GM23338 (cell line): ENCODE measurements around the gene SPATA13. TPM values are rescaled to one million over a fixed set of nuclear protein-coding genes. Genes with fewer than 3 reads are reported as not detected.

Source experiments
- ATAC-seq: fragments of 200-7000 bp; cut with Tn5 transposase; 3 replicates; pipeline ENCODE4 v1.9.1; 2020
- DNase-seq: peaks from one replicate; pipeline ENCODE4 v3.0.0-alpha.2; 2015; ENCODE audit warnings: low spot score
- H2AFZ ChIP-seq: fragments of 200-600 bp; sonication (generic); 2 replicates; pipeline ENCODE4 v1.8.0; 2016; ENCODE audit warnings: antibody characterized with exemption, mild to moderate bottlenecking, moderate library complexity
- H3F3A ChIP-seq: fragments of 200-600 bp; sonication (generic); replicated peaks from 2 replicates; pipeline ENCODE4 v1.8.0; 2017; ENCODE audit warnings: antibody characterized with exemption, mixed run types, low read depth
- H3K27ac ChIP-seq: fragments of 200-600 bp; sonication (generic); 2 replicates; pipeline ENCODE4 v1.6.1; 2016; ENCODE audit warnings: low read depth
- H3K27me3 ChIP-seq: fragments of 200-600 bp; sonication (generic); 2 replicates; pipeline ENCODE4 v1.8.0; 2016; ENCODE audit warnings: mild to moderate bottlenecking, mixed run types, moderate library complexity; ENCODE audit not compliant: insufficient read depth
- H3K36me3 ChIP-seq: fragments of 200-600 bp; sonication (generic); 2 replicates; pipeline ENCODE4 v1.8.0; 2016; ENCODE audit warnings: mild to moderate bottlenecking; ENCODE audit not compliant: insufficient read depth
- H3K4me1 ChIP-seq: fragments of 200-600 bp; sonication (generic); 2 replicates; pipeline ENCODE4 v1.8.0; 2016; ENCODE audit warnings: mild to moderate bottlenecking, moderate library complexity; ENCODE audit not compliant: insufficient read depth
- H3K4me2 ChIP-seq: fragments of 200-600 bp; sonication (generic); 2 replicates; pipeline ENCODE4 v1.7.1; 2017; ENCODE audit warnings: mixed run types
- H3K4me3 ChIP-seq: fragments of 200-600 bp; sonication (generic); 2 replicates; pipeline ENCODE4 v1.6.1; 2016; ENCODE audit warnings: mixed run types
- H3K79me2 ChIP-seq: fragments of 200-600 bp; sonication (generic); replicated peaks from 2 replicates; pipeline ENCODE4 v1.8.0; 2017; ENCODE audit warnings: mild to moderate bottlenecking; ENCODE audit not compliant: insufficient read depth
- H3K9me2 ChIP-seq: fragments of 200-600 bp; sonication (generic); 2 replicates; pipeline ENCODE4 v1.8.0; 2017; ENCODE audit not compliant: insufficient read depth
- H4K20me1 ChIP-seq: fragments of 200-600 bp; sonication (generic); replicated peaks from 2 replicates; pipeline ENCODE4 v1.8.0; 2017; ENCODE audit warnings: mild to moderate bottlenecking; ENCODE audit not compliant: insufficient read depth
- H3K27ac Mint-ChIP-seq: 2 replicates; pipeline ENCODE4 v1.8.0; 2020; ENCODE audit warnings: inconsistent platforms, mild to moderate bottlenecking, moderate library complexity, mixed read lengths
- H3K27me3 Mint-ChIP-seq: 3 replicates; pipeline ENCODE4 v1.8.0; 2022; ENCODE audit warnings: low read depth, mild to moderate bottlenecking, moderate library complexity, mixed read lengths, inconsistent platforms; ENCODE audit not compliant: insufficient read depth, poor library complexity
- H3K36me3 Mint-ChIP-seq: 3 replicates; pipeline ENCODE4 v1.8.0; 2021; ENCODE audit warnings: low read depth, mild to moderate bottlenecking, inconsistent platforms, moderate library complexity, mixed read lengths
- H3K4me1 Mint-ChIP-seq: 3 replicates; pipeline ENCODE4 v1.8.0; 2020; ENCODE audit warnings: mild to moderate bottlenecking, inconsistent platforms, mixed read lengths
- H3K4me3 Mint-ChIP-seq: 3 replicates; pipeline ENCODE4 v1.8.0; 2021; ENCODE audit warnings: moderate library complexity, mild to moderate bottlenecking, inconsistent platforms, mixed read lengths
- H3K9me3 Mint-ChIP-seq: 3 replicates; pipeline ENCODE4 v1.8.0; 2020; ENCODE audit warnings: moderate library complexity, mild to moderate bottlenecking, inconsistent platforms, mixed read lengths
- CREB1 ChIP-seq: fragments of 250-450 bp; sonication (Bioruptor Pico); IDR thresholded peaks from 2 replicates; pipeline ENCODE4 v1.5.0; 2020; ENCODE audit warnings: low read depth, mild to moderate bottlenecking, moderate library complexity
- EZH2phosphoT487 ChIP-seq: fragments of 200-600 bp; sonication (generic); IDR thresholded peaks from one replicate; pipeline ENCODE4 v1.8.1; 2018; ENCODE audit warnings: antibody characterized with exemption; ENCODE audit not compliant: unreplicated experiment
- NANOG ChIP-seq: IDR thresholded peaks from 2 replicates; pipeline ENCODE4 v1.6.1; 2016; ENCODE audit warnings: antibody characterized with exemption, borderline replicate concordance
- POLR2AphosphoS5 ChIP-seq: IDR thresholded peaks from 2 replicates; pipeline ENCODE4 v1.6.1; 2016; ENCODE audit warnings: antibody characterized with exemption, low read depth
- REST ChIP-seq: IDR thresholded peaks from one replicate; pipeline ENCODE4 v1.6.1; 2018; ENCODE audit warnings: antibody characterized with exemption; ENCODE audit not compliant: unreplicated experiment
- ZNF331 ChIP-seq: fragments of 250-450 bp; sonication (Bioruptor Pico); IDR thresholded peaks from 2 replicates; pipeline ENCODE4 v1.5.0; 2020; ENCODE audit warnings: low read depth, mild to moderate bottlenecking, moderate library complexity
- polyA plus RNA-seq: library from polyadenylated mRNA; unstranded; fragments of >200 nt; fragmentation: Nextera tagmentation; extraction: Ambion mirVana; gene quantifications from 2 replicates; pipeline ENCODE4 v1.2.1, GENCODE V29; 2016
- total RNA-seq: library from RNA; depleted of rRNA; stranded (reverse); fragments of >200 nt; shearing (Covaris generic); gene quantifications from 2 replicates; pipeline ENCODE4 v1.2.3, GENCODE V29; 2014
- TF ChIP-seq, protein P1 (sequence below): fragments of 250-450 bp; sonication (Bioruptor Pico); IDR thresholded peaks from 2 replicates; pipeline ENCODE4 v1.5.0; 2020; ENCODE audit warnings: mild to moderate bottlenecking, moderate library complexity
- TF ChIP-seq, protein P2 (sequence below), 2 experiments: fragments of 200-600 bp in 1 of 2; sonication (generic) in 1 of 2; conservative IDR thresholded peaks; 2 replicates each; pipeline versions ENCODE4 v1.5.1 to v1.6.1; 2016 to 2017; ENCODE audit warnings: antibody characterized with exemption in 2 of 2, low read depth in 2 of 2, mild to moderate bottlenecking in 2 of 2, moderate library complexity in 1 of 2

The SPATA13 gene
- total and polyA plus RNA-seq, 2 experiments from 2014 or later = 11.9 to 45.7 TPM

- TF ChIP-seq, protein P1, sequence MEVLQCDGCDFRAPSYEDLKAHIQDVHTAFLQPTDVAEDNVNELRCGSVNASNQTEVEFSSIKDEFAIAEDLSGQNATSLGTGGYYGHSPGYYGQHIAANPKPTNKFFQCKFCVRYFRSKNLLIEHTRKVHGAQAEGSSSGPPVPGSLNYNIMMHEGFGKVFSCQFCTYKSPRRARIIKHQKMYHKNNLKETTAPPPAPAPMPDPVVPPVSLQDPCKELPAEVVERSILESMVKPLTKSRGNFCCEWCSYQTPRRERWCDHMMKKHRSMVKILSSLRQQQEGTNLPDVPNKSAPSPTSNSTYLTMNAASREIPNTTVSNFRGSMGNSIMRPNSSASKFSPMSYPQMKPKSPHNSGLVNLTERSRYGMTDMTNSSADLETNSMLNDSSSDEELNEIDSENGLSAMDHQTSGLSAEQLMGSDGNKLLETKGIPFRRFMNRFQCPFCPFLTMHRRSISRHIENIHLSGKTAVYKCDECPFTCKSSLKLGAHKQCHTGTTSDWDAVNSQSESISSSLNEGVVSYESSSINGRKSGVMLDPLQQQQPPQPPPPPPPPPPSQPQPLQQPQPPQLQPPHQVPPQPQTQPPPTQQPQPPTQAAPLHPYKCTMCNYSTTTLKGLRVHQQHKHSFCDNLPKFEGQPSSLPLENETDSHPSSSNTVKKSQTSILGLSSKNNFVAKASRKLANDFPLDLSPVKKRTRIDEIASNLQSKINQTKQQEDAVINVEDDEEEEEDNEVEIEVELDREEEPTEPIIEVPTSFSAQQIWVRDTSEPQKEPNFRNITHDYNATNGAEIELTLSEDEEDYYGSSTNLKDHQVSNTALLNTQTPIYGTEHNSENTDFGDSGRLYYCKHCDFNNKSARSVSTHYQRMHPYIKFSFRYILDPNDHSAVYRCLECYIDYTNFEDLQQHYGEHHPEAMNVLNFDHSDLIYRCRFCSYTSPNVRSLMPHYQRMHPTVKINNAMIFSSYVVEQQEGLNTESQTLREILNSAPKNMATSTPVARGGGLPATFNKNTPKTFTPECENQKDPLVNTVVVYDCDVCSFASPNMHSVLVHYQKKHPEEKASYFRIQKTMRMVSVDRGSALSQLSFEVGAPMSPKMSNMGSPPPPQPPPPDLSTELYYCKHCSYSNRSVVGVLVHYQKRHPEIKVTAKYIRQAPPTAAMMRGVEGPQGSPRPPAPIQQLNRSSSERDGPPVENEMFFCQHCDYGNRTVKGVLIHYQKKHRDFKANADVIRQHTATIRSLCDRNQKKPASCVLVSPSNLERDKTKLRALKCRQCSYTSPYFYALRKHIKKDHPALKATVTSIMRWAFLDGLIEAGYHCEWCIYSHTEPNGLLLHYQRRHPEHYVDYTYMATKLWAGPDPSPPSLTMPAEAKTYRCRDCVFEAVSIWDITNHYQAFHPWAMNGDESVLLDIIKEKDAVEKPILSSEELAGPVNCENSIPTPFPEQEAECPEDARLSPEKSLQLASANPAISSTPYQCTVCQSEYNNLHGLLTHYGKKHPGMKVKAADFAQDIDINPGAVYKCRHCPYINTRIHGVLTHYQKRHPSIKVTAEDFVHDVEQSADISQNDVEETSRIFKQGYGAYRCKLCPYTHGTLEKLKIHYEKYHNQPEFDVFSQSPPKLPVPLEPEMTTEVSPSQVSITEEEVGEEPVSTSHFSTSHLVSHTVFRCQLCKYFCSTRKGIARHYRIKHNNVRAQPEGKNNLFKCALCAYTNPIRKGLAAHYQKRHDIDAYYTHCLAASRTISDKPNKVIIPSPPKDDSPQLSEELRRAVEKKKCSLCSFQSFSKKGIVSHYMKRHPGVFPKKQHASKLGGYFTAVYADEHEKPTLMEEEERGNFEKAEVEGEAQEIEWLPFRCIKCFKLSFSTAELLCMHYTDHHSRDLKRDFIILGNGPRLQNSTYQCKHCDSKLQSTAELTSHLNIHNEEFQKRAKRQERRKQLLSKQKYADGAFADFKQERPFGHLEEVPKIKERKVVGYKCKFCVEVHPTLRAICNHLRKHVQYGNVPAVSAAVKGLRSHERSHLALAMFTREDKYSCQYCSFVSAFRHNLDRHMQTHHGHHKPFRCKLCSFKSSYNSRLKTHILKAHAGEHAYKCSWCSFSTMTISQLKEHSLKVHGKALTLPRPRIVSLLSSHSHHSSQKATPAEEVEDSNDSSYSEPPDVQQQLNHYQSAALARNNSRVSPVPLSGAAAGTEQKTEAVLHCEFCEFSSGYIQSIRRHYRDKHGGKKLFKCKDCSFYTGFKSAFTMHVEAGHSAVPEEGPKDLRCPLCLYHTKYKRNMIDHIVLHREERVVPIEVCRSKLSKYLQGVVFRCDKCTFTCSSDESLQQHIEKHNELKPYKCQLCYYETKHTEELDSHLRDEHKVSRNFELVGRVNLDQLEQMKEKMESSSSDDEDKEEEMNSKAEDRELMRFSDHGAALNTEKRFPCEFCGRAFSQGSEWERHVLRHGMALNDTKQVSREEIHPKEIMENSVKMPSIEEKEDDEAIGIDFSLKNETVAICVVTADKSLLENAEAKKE = no peak
- TF ChIP-seq REST = no peak
Measured at GRCh38 chr13:24161980-24162525, 1.5 kb downstream of the SPATA13 start (continued).

GRCh38 chr13:24162604-24163003 is 2.1 kb downstream of the SPATA13 start:
- Histone ChIP-seq H3K4me3 (peak overlapping the region; percentile 92), H3K4me2 (peak overlapping the region; percentile 96; the same call in 1 of the 2 replicates), H4K20me1 (peaks cover 26% of the 10 kb centered on the region), H3K4me1 (peaks cover 35% of the 10 kb centered on the region), H3K27me3 (no peaks in the 10 kb centered on the region), H3K9me2 (no peaks in the 10 kb centered on the region), H3K36me3 (no peaks in the 10 kb centered on the region; the same call in 1 of the 2 replicates), H3F3A (no peaks in the 10 kb centered on the region), H3K27ac (no peak overlapping the region), H2AFZ (no peak overlapping the region), H3K79me2 (peaks cover 66% of the 10 kb centered on the region)
- Mint-ChIP-seq H3K27me3 (peaks cover 7% of the 10 kb centered on the region), H3K4me1 (peaks cover 29% of the 10 kb centered on the region), H3K36me3 (peaks cover 12% of the 10 kb centered on the region), H3K9me3 (no peaks in the 10 kb centered on the region), H3K27ac (no peak overlapping the region), H3K4me3 (peak overlapping the region; percentile 84)
- ATAC-seq = no peak
- DNase-seq = no peak
- TF ChIP-seq ZNF331 (CRISPR knock-in tag) (no peak), NANOG (no peak), POLR2AphosphoS5 (no peak), EZH2phosphoT487 (no peak), CREB1 (no peak)
- TF ChIP-seq, protein P2, sequence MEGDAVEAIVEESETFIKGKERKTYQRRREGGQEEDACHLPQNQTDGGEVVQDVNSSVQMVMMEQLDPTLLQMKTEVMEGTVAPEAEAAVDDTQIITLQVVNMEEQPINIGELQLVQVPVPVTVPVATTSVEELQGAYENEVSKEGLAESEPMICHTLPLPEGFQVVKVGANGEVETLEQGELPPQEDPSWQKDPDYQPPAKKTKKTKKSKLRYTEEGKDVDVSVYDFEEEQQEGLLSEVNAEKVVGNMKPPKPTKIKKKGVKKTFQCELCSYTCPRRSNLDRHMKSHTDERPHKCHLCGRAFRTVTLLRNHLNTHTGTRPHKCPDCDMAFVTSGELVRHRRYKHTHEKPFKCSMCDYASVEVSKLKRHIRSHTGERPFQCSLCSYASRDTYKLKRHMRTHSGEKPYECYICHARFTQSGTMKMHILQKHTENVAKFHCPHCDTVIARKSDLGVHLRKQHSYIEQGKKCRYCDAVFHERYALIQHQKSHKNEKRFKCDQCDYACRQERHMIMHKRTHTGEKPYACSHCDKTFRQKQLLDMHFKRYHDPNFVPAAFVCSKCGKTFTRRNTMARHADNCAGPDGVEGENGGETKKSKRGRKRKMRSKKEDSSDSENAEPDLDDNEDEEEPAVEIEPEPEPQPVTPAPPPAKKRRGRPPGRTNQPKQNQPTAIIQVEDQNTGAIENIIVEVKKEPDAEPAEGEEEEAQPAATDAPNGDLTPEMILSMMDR (conservative IDR thresholded peaks at IDR 0.05; ENCODE audit: low read depth in 2 of 2) = no peak
